Measurements from ENCODE around the gene AUTS2. TPM values are rescaled to one million over a fixed set of nuclear protein-coding genes. Genes with fewer than 3 reads are reported as not detected.
A peak's percentile ranks its signal among the peaks of the same experiment; 100 is the strongest.

Gene AUTS2
- total and polyA plus RNA-seq, 2 experiments from 2014 or later = 3.0 to 4.4 TPM

DNA sequence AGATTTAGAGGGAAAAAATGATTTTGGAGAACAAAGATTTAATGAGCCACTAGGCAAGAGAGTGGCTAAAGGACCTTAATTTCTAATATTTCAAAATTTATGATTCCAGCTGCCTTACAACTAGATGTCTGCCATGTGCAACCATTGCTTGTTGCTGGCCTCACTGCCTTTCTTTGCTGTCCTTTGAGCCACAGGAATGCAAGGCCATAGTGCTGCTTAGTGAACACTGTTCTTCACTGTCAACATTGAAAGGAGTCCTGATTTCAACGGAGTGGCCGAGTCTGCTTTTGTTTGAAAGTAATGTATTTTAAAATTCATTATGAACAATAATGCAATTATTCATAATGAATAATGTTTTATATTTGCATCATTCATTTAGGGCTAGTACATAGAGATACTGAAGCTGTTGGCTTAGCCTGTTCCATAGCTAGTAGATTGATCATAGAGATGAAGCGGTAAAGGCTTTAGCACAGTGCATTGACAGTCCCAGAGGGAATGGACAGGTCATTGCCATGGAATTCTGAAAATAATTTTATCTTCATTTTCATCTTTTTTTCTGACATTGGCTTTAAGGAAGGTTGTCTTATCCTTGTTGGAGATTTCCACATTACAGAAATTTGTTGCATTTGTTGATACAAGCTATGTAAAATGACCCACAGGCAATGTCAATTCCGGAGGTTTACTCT, 544.1 kb downstream of the AUTS2 start:
- DNase-seq = no peak
- Histone ChIP-seq H3K4me3 (no peak overlapping the region), H3K9ac (no peak overlapping the region), H3K27me3 (replicated peaks; ENCODE audit: insufficient read depth) (peaks cover 7% of the 10 kb centered on the region; the same call in 1 of the 2 replicates), H3K9me2 (ENCODE audit: insufficient read depth) (no peaks in the 10 kb centered on the region), H3K4me2 (ENCODE audit: unreplicated experiment) (no peak overlapping the region), H3K79me2 (ENCODE audit: insufficient read depth) (no peaks in the 10 kb centered on the region), H3K27ac (no peak overlapping the region), H3F3A (ENCODE audit: insufficient read depth) (no peaks in the 10 kb centered on the region), H3K9me3 (ENCODE audit: low read depth) (no peaks in the 10 kb centered on the region), H4K20me1 (ENCODE audit: insufficient read depth) (no peaks in the 10 kb centered on the region), H3K4me1 (ENCODE audit: insufficient read depth) (peaks cover 11% of the 10 kb centered on the region), H2AFZ (no peak overlapping the region), H3K36me3 (ENCODE audit: low read depth) (no peaks in the 10 kb centered on the region)
- 88 to 94% methylated on average over 4 of the region's 4 CpGs for WGBS, 2 experiments (ENCODE audit: low coverage in 1 of 2, low lambda C conversion rate in 2 of 2, missing lambda C conversion rate in 2 of 2)
- TF ChIP-seq EZH2 (IDR thresholded peaks at IDR 0.05; ENCODE audit: insufficient read depth, poor library complexity, severe bottlenecking) = no peak
- no peak for TF ChIP-seq EZH2phosphoT487 (IDR thresholded peaks at IDR 0.05; ENCODE audit: insufficient read depth, low read depth)
- in situ Hi-C loops (cut with MboI) = no loop called here

GRCh38 chr7:70143075-70144044, 545.1 kb downstream of the AUTS2 start:
- Histone ChIP-seq H3K9ac (peak overlapping the region; percentile 16; the same call in 1 of the 2 replicates), H3K4me2 (ENCODE audit: unreplicated experiment) (peak overlapping the region; percentile 11), H3K4me3 (no peak overlapping the region), H4K20me1 (ENCODE audit: insufficient read depth) (no peaks in the 10 kb centered on the region), H3K36me3 (ENCODE audit: low read depth) (no peaks in the 10 kb centered on the region), H3K9me3 (ENCODE audit: low read depth) (no peaks in the 10 kb centered on the region), H3F3A (ENCODE audit: insufficient read depth) (no peaks in the 10 kb centered on the region), H2AFZ (no peak overlapping the region), H3K27ac (no peak overlapping the region), H3K27me3 (replicated peaks; ENCODE audit: insufficient read depth) (peaks cover 4% of the 10 kb centered on the region), H3K79me2 (ENCODE audit: insufficient read depth) (no peaks in the 10 kb centered on the region), H3K4me1 (ENCODE audit: insufficient read depth) (peaks cover 11% of the 10 kb centered on the region), H3K9me2 (ENCODE audit: insufficient read depth) (no peaks in the 10 kb centered on the region)
- TF ChIP-seq EZH2phosphoT487 (IDR thresholded peaks at IDR 0.05; ENCODE audit: insufficient read depth, low read depth) (peak; percentile 98), EZH2 (IDR thresholded peaks at IDR 0.05; ENCODE audit: insufficient read depth, poor library complexity, severe bottlenecking) (no peak)
- in situ Hi-C loops (cut with MboI) = no loop called here
- DNase-seq = peak; percentile 75
- WGBS, 2 experiments (ENCODE audit: low coverage in 1 of 2, low lambda C conversion rate in 2 of 2, missing lambda C conversion rate in 2 of 2) = 13 to 15% methylated on average over 5 of the region's 5 CpGs

GRCh38 chr7:70148997-70149396, 550.7 kb downstream of the AUTS2 start:
- DNase-seq = no peak
- no peaks in the 10 kb centered on the region for H3K79me2 ChIP-seq (ENCODE audit: insufficient read depth)
- H3K9ac ChIP-seq = no peak overlapping the region
- H3K9me3 ChIP-seq (ENCODE audit: low read depth) = no peaks in the 10 kb centered on the region
- no peaks in the 10 kb centered on the region for H3F3A ChIP-seq (ENCODE audit: insufficient read depth)
- H3K4me3 ChIP-seq = no peak overlapping the region
- TF ChIP-seq EZH2 (IDR thresholded peaks at IDR 0.05; ENCODE audit: insufficient read depth, poor library complexity, severe bottlenecking) = no peak
- no peaks in the 10 kb centered on the region for H3K9me2 ChIP-seq (ENCODE audit: insufficient read depth)
- WGBS, 2 experiments (ENCODE audit: low coverage in 1 of 2, low lambda C conversion rate in 2 of 2, missing lambda C conversion rate in 2 of 2) = 72 to 79% methylated on average over 1 of the region's 1 CpG
- in situ Hi-C loops (cut with MboI) = no loop called here
- no peak overlapping the region for H3K27ac ChIP-seq
- no peak overlapping the region for H2AFZ ChIP-seq
- H3K4me1 ChIP-seq (ENCODE audit: insufficient read depth) = peaks cover 2% of the 10 kb centered on the region
- H3K36me3 ChIP-seq (ENCODE audit: low read depth) = no peaks in the 10 kb centered on the region
- H4K20me1 ChIP-seq (ENCODE audit: insufficient read depth) = no peaks in the 10 kb centered on the region
- no peak overlapping the region for H3K4me2 ChIP-seq (ENCODE audit: unreplicated experiment)
- H3K27me3 ChIP-seq (replicated peaks; ENCODE audit: insufficient read depth) = no peaks in the 10 kb centered on the region; the same call in none of the 2 replicates

GRCh38 chr7:70152313-70152712, 554.0 kb downstream of the AUTS2 start:
- in situ Hi-C loops (cut with MboI) = no loop called here

More at GRCh38 chr7:70152313-70152712, 554.0 kb downstream of the AUTS2 start:
- no peak overlapping the region for H3K9ac ChIP-seq
- no peaks in the 10 kb centered on the region for H4K20me1 ChIP-seq (ENCODE audit: insufficient read depth)
- no peak overlapping the region for H3K4me2 ChIP-seq (ENCODE audit: unreplicated experiment)
- no peak for TF ChIP-seq EZH2 (IDR thresholded peaks at IDR 0.05; ENCODE audit: insufficient read depth, poor library complexity, severe bottlenecking)
- no peak for TF ChIP-seq EZH2phosphoT487 (IDR thresholded peaks at IDR 0.05; ENCODE audit: insufficient read depth, low read depth)
- no peaks in the 10 kb centered on the region for H3K9me3 ChIP-seq (ENCODE audit: low read depth)
- H3K4me1 ChIP-seq (ENCODE audit: insufficient read depth) = no peaks in the 10 kb centered on the region
- no peak overlapping the region for H2AFZ ChIP-seq
- H3K36me3 ChIP-seq (ENCODE audit: low read depth) = no peaks in the 10 kb centered on the region
- H3K9me2 ChIP-seq (ENCODE audit: insufficient read depth) = no peaks in the 10 kb centered on the region
- no peaks in the 10 kb centered on the region for H3K79me2 ChIP-seq (ENCODE audit: insufficient read depth)
- H3K27me3 ChIP-seq (replicated peaks; ENCODE audit: insufficient read depth) = peaks cover 6% of the 10 kb centered on the region
- H3F3A ChIP-seq (ENCODE audit: insufficient read depth) = no peaks in the 10 kb centered on the region
- no peak overlapping the region for H3K4me3 ChIP-seq
- no peak for DNase-seq
- WGBS, 2 experiments (ENCODE audit: low coverage in 1 of 2, low lambda C conversion rate in 2 of 2, missing lambda C conversion rate in 2 of 2) = 46 to 67% methylated on average over 1 of the region's 1 CpG
- no peak overlapping the region for H3K27ac ChIP-seq

All from GM23248 (cell line).